ENCODE data around the gene KRT80. TPM values are rescaled to one million over a fixed set of nuclear protein-coding genes. Genes with fewer than 3 reads are reported as not detected.

KRT80 gene
- total RNA-seq, 1 donor from 2014 or later, result 4.6 TPM

GRCh38 chr12:52198454-52199215 lies 6.8 kb upstream of the KRT80 start:
- no peak for DNase-seq (ENCODE audit: low spot score)

- no peak for DNase-seq (ENCODE audit: low spot score)
Measured at GRCh38 chr12:52197371-52198231, 5.8 kb upstream of the KRT80 start.

GRCh38 chr12:52195065-52195730 lies 3.4 kb upstream of the KRT80 start:
- no peak for DNase-seq (ENCODE audit: low spot score)

GRCh38 chr12:52193991-52194390 lies 2.2 kb upstream of the KRT80 start:
- DNase-seq (ENCODE audit: low spot score), result no peak

- no peak for DNase-seq (ENCODE audit: low spot score)
Measured at GRCh38 chr12:52193532-52193931, 1.7 kb upstream of the KRT80 start.

GRCh38 chr12:52190860-52191729 lies 719 bp downstream of the KRT80 start:
- no peak for DNase-seq (ENCODE audit: low spot score)

- no peak for DNase-seq (ENCODE audit: low spot score)
Measured at GRCh38 chr12:52189376-52190174, 2.2 kb downstream of the KRT80 start.

- DNase-seq (ENCODE audit: low spot score), result no peak
Measured at GRCh38 chr12:52188658-52189057, 3.2 kb downstream of the KRT80 start.

- DNase-seq (ENCODE audit: low spot score), result no peak
Measured at GRCh38 chr12:52187640-52188039, 4.2 kb downstream of the KRT80 start.

- no peak for DNase-seq (ENCODE audit: low spot score)
Measured at GRCh38 chr12:52187206-52187605, 4.6 kb downstream of the KRT80 start.

- no peak for DNase-seq (ENCODE audit: low spot score)
Measured at GRCh38 chr12:52186118-52186840, 5.5 kb downstream of the KRT80 start.

GRCh38 chr12:52185400-52185967 lies 6.3 kb downstream of the KRT80 start:
- DNase-seq (ENCODE audit: low spot score), result no peak

- no peak for DNase-seq (ENCODE audit: low spot score)
Measured at GRCh38 chr12:52184813-52185212, 7.0 kb downstream of the KRT80 start.

- no peak for DNase-seq (ENCODE audit: low spot score)
Measured at GRCh38 chr12:52183971-52184370, 7.8 kb downstream of the KRT80 start.

GRCh38 chr12:52183544-52183910 lies 8.3 kb downstream of the KRT80 start:
- no peak for DNase-seq (ENCODE audit: low spot score)

GRCh38 chr12:52182898-52183543 lies 8.8 kb downstream of the KRT80 start:
- no peak for DNase-seq (ENCODE audit: low spot score)

- DNase-seq (ENCODE audit: low spot score), result no peak
Measured at GRCh38 chr12:52182384-52182783, 9.4 kb downstream of the KRT80 start.

GRCh38 chr12:52181746-52182145 lies 10.1 kb downstream of the KRT80 start:
- DNase-seq (ENCODE audit: low spot score), result no peak

GRCh38 chr12:52180971-52181628 lies 10.7 kb downstream of the KRT80 start:
- no peak for DNase-seq (ENCODE audit: low spot score)
